ENCODE measurements around the gene AS3MT.

- TF ChIP-seq ZNF280D (tag by site-specific recombination; IDR thresholded peaks at IDR 0.05) = no peak
- no peak for TF ChIP-seq CTCF (tag by site-specific recombination; IDR thresholded peaks at IDR 0.05)
- no peak for TF ChIP-seq ZNF843 (tag by site-specific recombination; IDR thresholded peaks at IDR 0.05)
- TF ChIP-seq KLF9 (tag by site-specific recombination; IDR thresholded peaks at IDR 0.05; ENCODE audit: low read depth) = no peak
- no peak for TF ChIP-seq REST (tag by site-specific recombination; IDR thresholded peaks at IDR 0.05)
- no peak for TF ChIP-seq SCRT2 (tag by site-specific recombination; IDR thresholded peaks at IDR 0.05)
- no peak for TF ChIP-seq TSHZ1 (tag by site-specific recombination; IDR thresholded peaks at IDR 0.05; ENCODE audit: borderline replicate concordance)
- no peak for TF ChIP-seq PRDM4 (tag by site-specific recombination; IDR thresholded peaks at IDR 0.05)
- TF ChIP-seq PRDM10 (tag by site-specific recombination; IDR thresholded peaks at IDR 0.05) = no peak
- TF ChIP-seq ZNF2 (tag by site-specific recombination; IDR thresholded peaks at IDR 0.05) = no peak
Observed at GRCh38 chr10:102841827-102842345, 27.4 kb upstream of the AS3MT start.
